GM18499 (cell line): Measurements from ENCODE around the gene MLYCD.
"Not testable (repeated sequence)": the region's sequence is repeated elsewhere in the genome, so short reads cannot be mapped to it uniquely, and the experiment has no call there.

ENCODE experiments used
- ATAC-seq: cut with Tn5 transposase; IDR thresholded peaks from one replicate; pipeline ENCODE4 v1.9.1; 2021; ENCODE audit warnings: moderate number of reproducible peaks; ENCODE audit not compliant: insufficient read depth, unreplicated experiment

Gene MLYCD

GRCh38 chr16:83937922-83938885, 39.3 kb downstream of the MLYCD start:
- ATAC-seq: no peak

- no peak for ATAC-seq
Observed at GRCh38 chr16:83939266-83939855, 40.4 kb downstream of the MLYCD start.

- ATAC-seq: no peak
Observed at GRCh38 chr16:83940119-83940518, 41.2 kb downstream of the MLYCD start.

GRCh38 chr16:83940630-83941378, 41.9 kb downstream of the MLYCD start:
- ATAC-seq: no peak

- not testable (repeated sequence) for ATAC-seq
Observed at GRCh38 chr16:83941546-83941945, 42.6 kb downstream of the MLYCD start.

GRCh38 chr16:83942074-83942473, 43.2 kb downstream of the MLYCD start:
- ATAC-seq: no peak

GRCh38 chr16:83942815-83943515, 44.0 kb downstream of the MLYCD start:
- no peak for ATAC-seq

- ATAC-seq: no peak
Observed at GRCh38 chr16:83943516-83944050, 44.7 kb downstream of the MLYCD start.

GRCh38 chr16:83945587-83945986, 46.7 kb downstream of the MLYCD start:
- ATAC-seq: no peak

- no peak for ATAC-seq
Observed at GRCh38 chr16:83946154-83946780, 47.4 kb downstream of the MLYCD start.

GRCh38 chr16:83946781-83947566, 48.1 kb downstream of the MLYCD start:
- no peak for ATAC-seq

- ATAC-seq: no peak
Observed at GRCh38 chr16:83947642-83948234, 48.8 kb downstream of the MLYCD start.

GRCh38 chr16:83948914-83949723, 50.2 kb downstream of the MLYCD start:
- ATAC-seq: no peak

GRCh38 chr16:83949724-83950001, 50.7 kb downstream of the MLYCD start:
- no peak for ATAC-seq

GRCh38 chr16:83950862-83951399, 52.0 kb downstream of the MLYCD start:
- ATAC-seq: not testable (repeated sequence)

GRCh38 chr16:83951544-83951943, 52.6 kb downstream of the MLYCD start:
- ATAC-seq: no peak

- ATAC-seq: no peak
Observed at GRCh38 chr16:83952587-83952939, 53.6 kb downstream of the MLYCD start.
